Transverse colon (tissue), 4 donors: Measurements from ENCODE around the gene RAB9A. TPM values are rescaled to one million over a fixed set of nuclear protein-coding genes. Genes with fewer than 3 reads are reported as not detected.
"Not testable (repeated sequence)": the region's sequence is repeated elsewhere in the genome, so short reads cannot be mapped to it uniquely, and the experiment has no call there.

Experiments used
- DNase-seq: peaks from one replicate; pipeline ENCODE4 v3.0.0-alpha.2; 2019
- H3K27ac ChIP-seq, 4 donors: fragments of 200-600 bp; sonication (generic); 2 replicates each; pipeline ENCODE4 v1.5.1; 2016 to 2018; ENCODE audit warnings: inconsistent platforms in 4 of 4
- H3K27me3 ChIP-seq: fragments of 200-600 bp; sonication (generic); 2 replicates; pipeline ENCODE4 v1.5.1; 2017; ENCODE audit warnings: inconsistent platforms
- H3K36me3 ChIP-seq, 4 donors: fragments of 200-600 bp; sonication (generic); 2 replicates each; pipeline ENCODE4 v1.5.1; 2017 to 2019; ENCODE audit warnings: inconsistent platforms in 4 of 4
- H3K4me1 ChIP-seq, 4 donors: fragments of 200-600 bp; sonication (generic); 2 replicates each; pipeline ENCODE4 v1.5.1; 2017 to 2020; ENCODE audit warnings: inconsistent platforms in 4 of 4
- H3K4me3 ChIP-seq, 4 donors: fragments of 200-600 bp; sonication (generic); 1 replicate in 1 of 4; 2 replicates in 3 of 4; pipeline versions ENCODE4 v1.5.1 to v1.6.1; 2017 to 2019; ENCODE audit warnings: inconsistent platforms in 4 of 4
- H3K9me3 ChIP-seq, 2 donors: fragments of 200-600 bp; sonication (generic); 2 replicates each; pipeline ENCODE4 v1.5.1; 2017 to 2019; ENCODE audit warnings: inconsistent platforms in 2 of 2
- CTCF ChIP-seq, 5 experiments: fragments of 200-600 bp in 3 of 5; fragments of 450-650 bp in 2 of 5; sonication (generic) in 3 of 5; IDR thresholded peaks; 1 replicate in 2 of 5; 2 replicates in 3 of 5; pipeline ENCODE4 v1.5.1; 2016 to 2017; ENCODE audit warnings: antibody characterized with exemption in 5 of 5, inconsistent platforms in 3 of 5, mild to moderate bottlenecking in 2 of 5, moderate library complexity in 1 of 5
- EP300 ChIP-seq: sonication (generic); formaldehyde crosslinking; IDR thresholded peaks from one replicate; pipeline ENCODE4 v1.6.1; 2017; ENCODE audit warnings: antibody characterized with exemption, low read depth
- POLR2A ChIP-seq: fragments of 450-650 bp; IDR thresholded peaks from one replicate; pipeline ENCODE4 v1.6.1; 2016; ENCODE audit warnings: antibody characterized with exemption, mild to moderate bottlenecking, moderate library complexity
- POLR2AphosphoS5 ChIP-seq, 3 donors: sonication (generic); formaldehyde crosslinking; IDR thresholded peaks; one replicate each; pipeline ENCODE4 v1.6.1; 2016; ENCODE audit warnings: antibody characterized with exemption in 3 of 3
- WGBS, 2 donors: methylation state at CpG; one replicate each; pipeline ENCODE4 v1.1.5; 2018; ENCODE audit warnings: low coverage in 1 of 2; 5-methylcytosine and 5-hydroxymethylcytosine counted together
- in situ Hi-C, 4 donors: fragments of 200-750 bp; cut with MboI; loops; one replicate each; pipeline versions ENCODE4 v1.15.0 to v1.15.1; 2017; ENCODE audit warnings: low sequenced_read_pairs in 3 of 4, low pct_ligation_motif_present in 1 of 4, low pct_unique_long_range_greater_than_20kb in 1 of 4
- intact Hi-C: fragments of 100-400 bp; cut with DNase I; formaldehyde crosslinking; loops from one replicate; pipeline ENCODE4 v1.15.1; 2023; ENCODE audit warnings: low total_unique reads
- total RNA-seq, 4 donors: library from RNA; depleted of rRNA; stranded (reverse); fragments of >200 nt; gene quantifications; one replicate each; pipeline ENCODE4 v1.1.0, GENCODE V29; 2016

The RAB9A gene
- total RNA-seq, 4 donors from 2014 or later = 4.8 to 34.7 (median 17.0) TPM

GRCh38 chrX:13647709-13648212 is 41.2 kb upstream of the RAB9A start:
- Histone ChIP-seq H3K27me3 (no peaks in the 10 kb centered on the region), H3K9me3 (no peaks in the 10 kb centered on the region), H3K4me1 (peaks cover 0 to 6% (median 3%) of the 10 kb centered on the region in 4 donors), H3K36me3 (no peaks in the 10 kb centered on the region), H3K27ac (peak overlapping the region in 2 of 4 donors; percentile 20 to 28), H3K4me3 (no peak overlapping the region)
- in situ Hi-C loops (loop anchor here in 1 of 4 donors (25.0 kb wide), 1 partner anchor 135 kb away; no protein-coding TSS in a partner anchor), intact Hi-C loops (loop anchor here (10.0 kb wide), 1 partner anchor 387 kb away; no protein-coding TSS in a partner anchor)
- DNase-seq = peak; percentile 60
- WGBS, 2 donors = 52% methylated on average over 8 of the region's 8 CpGs; no CpG with 5 or more reads in 1 of the 2 donors
- TF ChIP-seq EP300 (no peak), POLR2AphosphoS5 (IDR thresholded peaks at IDR 0.05) (peak in 2 of 3 donors; percentile 35 to 37)

GRCh38 chrX:13648336-13648735 is 40.6 kb upstream of the RAB9A start:
- not testable (repeated sequence) for H3K27me3 ChIP-seq, H3K36me3 ChIP-seq, H3K9me3 ChIP-seq, H3K4me3 ChIP-seq, DNase-seq, H3K4me1 ChIP-seq
- peak overlapping the region in 1 of 4 donors; percentile 28 for H3K27ac ChIP-seq
- WGBS, 2 donors = 80 to 94% methylated on average over 1 to 2 of the region's 2 CpGs
- intact Hi-C loops (loop anchor here (10.0 kb wide), 1 partner anchor 386 kb away; no protein-coding TSS in a partner anchor), in situ Hi-C loops (loop anchor here in 1 of 4 donors (25.0 kb wide), 1 partner anchor 136 kb away; no protein-coding TSS in a partner anchor)

- WGBS, 2 donors = 64% methylated on average over 5 of the region's 5 CpGs; no CpG with 5 or more reads in 1 of the 2 donors
- in situ Hi-C loops = loop anchor here (5.0 to 25.0 kb wide), 6 partner anchors 85 to 688 kb away; partner anchors contain the start of genes GEMIN8 (in 2 of the 4), OFD1 (in 1 of the 4) and TRAPPC2 (in 1 of the 4)
- no peaks in the 10 kb centered on the region for H3K27me3 ChIP-seq
- H3K4me1 ChIP-seq = peaks cover 0 to 13% (median 7%) of the 10 kb centered on the region in 4 donors
- TF ChIP-seq CTCF (IDR thresholded peaks at IDR 0.05) = no peak
- no peak for TF ChIP-seq POLR2AphosphoS5 (IDR thresholded peaks at IDR 0.05)
- TF ChIP-seq EP300 = no peak
- no peak for TF ChIP-seq POLR2A
- no peak overlapping the region for H3K4me3 ChIP-seq
- intact Hi-C loops = loop anchor here (10.0 kb wide), 1 partner anchor 385 kb away; no protein-coding TSS in a partner anchor
- no peaks in the 10 kb centered on the region for H3K36me3 ChIP-seq
- no peak overlapping the region for H3K27ac ChIP-seq
- no peaks in the 10 kb centered on the region for H3K9me3 ChIP-seq
- DNase-seq = no peak
These were observed 39.1 kb upstream of the RAB9A start for GRCh38 chrX:13649838-13650237.

GRCh38 chrX:13650318-13650717 is 38.6 kb upstream of the RAB9A start:
- no peak for DNase-seq
- Histone ChIP-seq H3K36me3 (no peaks in the 10 kb centered on the region), H3K9me3 (no peaks in the 10 kb centered on the region), H3K4me1 (peaks cover 0 to 13% (median 7%) of the 10 kb centered on the region in 4 donors), H3K27me3 (no peaks in the 10 kb centered on the region), H3K4me3 (no peak overlapping the region), H3K27ac (no peak overlapping the region)
- intact Hi-C loops (no loop called here), in situ Hi-C loops (loop anchor here (5.0 to 25.0 kb wide), 5 partner anchors 84 to 688 kb away; partner anchors contain the start of genes GEMIN8 (in 2 of the 4), OFD1 (in 1 of the 4) and TRAPPC2 (in 1 of the 4))
- TF ChIP-seq POLR2A = no peak
- TF ChIP-seq POLR2AphosphoS5 (IDR thresholded peaks at IDR 0.05) = no peak
- no peak for TF ChIP-seq CTCF (IDR thresholded peaks at IDR 0.05)
- no peak for TF ChIP-seq EP300
- WGBS, 2 donors = 92% methylated on average over 1 of the region's 1 CpG; no CpG with 5 or more reads in 1 of the 2 donors

- H3K27me3 ChIP-seq = no peaks in the 10 kb centered on the region
- intact Hi-C loops = no loop called here
- peak overlapping the region in 1 of 4 donors; percentile 93 for H3K27ac ChIP-seq
- TF ChIP-seq POLR2A (no peak), CTCF (IDR thresholded peaks at IDR 0.05) (no peak), POLR2AphosphoS5 (IDR thresholded peaks at IDR 0.05) (no peak), EP300 (no peak)
- no peak overlapping the region for H3K4me3 ChIP-seq
- WGBS, 2 donors = 53 to 70% methylated on average over 3 of the region's 3 CpGs
- DNase-seq = no peak
- H3K36me3 ChIP-seq = no peaks in the 10 kb centered on the region
- peaks cover 0 to 13% (median 7%) of the 10 kb centered on the region in 4 donors for H3K4me1 ChIP-seq
- H3K9me3 ChIP-seq = no peaks in the 10 kb centered on the region
- in situ Hi-C loops = loop anchor here (5.0 to 25.0 kb wide), 5 partner anchors 84 to 689 kb away; partner anchors contain the start of genes GEMIN8 (in 2 of the 4), OFD1 (in 1 of the 4) and TRAPPC2 (in 1 of the 4)
These were observed 37.8 kb upstream of the RAB9A start for GRCh38 chrX:13651150-13651549.
